Islet of Langerhans (tissue), 1 donor: ENCODE results near the gene BCKDK.

ENCODE experiments used
- FAIRE-seq: peaks from one replicate; lab custom pipeline; 2011; peaks lifted over from hg19 to GRCh38; lab: Jason Lieb, UNC

The BCKDK gene

GRCh38 chr16:31108035-31108793 lies at the start of gene BCKDK:
BCKDK (plus strand) TSS chr16:31108386; CDS start chr16:31109224, 838 bp downstream.
- no peak for FAIRE-seq

- FAIRE-seq: no peak
Observed at GRCh38 chr16:31061126-31061812, 46.9 kb upstream of the BCKDK start.

DNA sequence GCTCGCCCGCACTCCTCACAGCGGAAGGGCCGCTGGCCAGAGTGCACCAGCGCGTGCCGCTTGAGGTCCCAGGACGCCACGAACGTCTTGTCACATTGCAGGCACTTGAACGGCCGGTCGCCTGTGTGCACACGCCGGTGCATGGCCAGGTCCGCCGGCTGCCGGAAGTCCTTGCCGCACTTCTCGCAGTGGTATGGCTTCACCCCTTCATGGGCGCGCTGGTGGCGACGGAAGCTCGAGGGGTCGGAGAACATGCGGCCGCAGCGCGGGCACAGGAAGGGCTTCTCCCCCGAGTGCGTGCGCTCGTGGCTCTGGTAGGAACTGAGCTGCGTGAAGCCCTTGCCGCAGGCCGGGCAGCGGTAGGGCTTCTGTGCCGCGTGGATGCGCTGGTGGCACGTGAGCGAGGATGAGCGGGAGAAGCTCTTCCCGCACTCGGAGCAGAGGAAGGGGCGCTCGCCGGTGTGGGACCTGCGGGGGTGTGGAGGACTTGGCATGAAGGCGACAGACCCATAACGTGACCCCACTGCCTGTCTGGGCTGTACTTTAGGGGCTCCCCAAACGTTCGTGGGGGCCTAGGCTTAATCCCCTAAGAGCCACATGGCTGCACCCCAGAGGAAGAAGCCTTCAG lies 46.3 kb upstream of the BCKDK start:
- no peak for FAIRE-seq

GRCh38 chr16:31063495-31063842 lies 44.7 kb upstream of the BCKDK start:
- no peak for FAIRE-seq

DNA sequence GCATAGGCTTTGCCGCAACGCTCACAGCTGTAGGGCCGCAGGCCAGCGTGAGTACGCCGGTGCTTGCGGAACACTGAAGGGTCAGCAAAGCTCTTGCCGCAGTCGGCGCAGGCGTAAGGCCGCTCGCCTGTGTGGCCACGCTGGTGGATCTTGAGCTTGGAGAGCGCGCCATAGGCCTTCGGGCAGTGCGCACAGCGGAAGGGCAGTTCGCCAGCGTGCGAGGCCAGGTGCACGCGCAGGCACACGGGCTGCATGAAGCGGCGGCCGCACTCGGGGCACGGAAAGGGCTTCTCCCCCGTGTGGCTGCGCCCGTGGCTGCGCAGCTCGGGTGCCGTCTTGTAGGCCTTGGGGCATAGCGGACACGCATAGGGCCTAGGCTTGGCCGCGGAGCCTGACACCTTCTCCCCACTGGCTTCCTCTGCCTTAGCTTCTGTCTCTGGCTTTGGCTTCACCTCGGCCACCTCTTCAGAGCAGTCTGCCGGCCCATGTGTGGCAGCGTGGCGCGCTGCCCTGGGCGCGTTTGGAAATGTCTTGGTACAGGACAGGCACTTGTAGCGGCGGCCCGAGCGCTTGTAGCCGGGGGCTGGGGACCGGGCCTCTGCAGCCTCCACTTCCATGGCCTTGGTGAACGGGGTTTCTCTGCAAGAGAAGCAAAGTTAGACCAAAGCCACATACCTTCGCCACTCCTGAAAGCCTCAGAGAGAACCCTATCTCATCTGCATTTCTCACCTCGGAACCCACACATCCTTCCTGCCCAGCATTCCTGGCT lies 44.2 kb upstream of the BCKDK start:
- FAIRE-seq: no peak

GRCh38 chr16:31064882-31065461 lies 43.2 kb upstream of the BCKDK start:
- FAIRE-seq: no peak

DNA sequence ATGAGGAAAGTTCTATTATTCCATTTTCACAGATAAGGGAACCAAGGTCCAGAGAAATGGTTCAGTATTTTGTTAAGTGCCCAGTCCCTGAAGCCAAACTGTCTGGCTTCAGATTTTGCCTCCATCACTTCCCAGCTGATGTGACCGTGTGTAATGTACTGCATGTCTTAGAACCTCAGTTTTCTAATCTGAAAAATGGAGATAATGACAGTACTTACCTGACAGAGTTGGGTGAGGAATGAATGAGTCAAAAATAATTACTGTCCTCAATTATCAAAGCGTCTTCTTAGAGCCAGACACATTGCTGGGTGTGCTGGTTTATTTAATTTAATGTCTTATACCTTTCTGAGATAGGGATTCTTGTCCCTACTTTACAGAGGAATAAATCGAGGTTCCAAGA lies 40.8 kb upstream of the BCKDK start:
- FAIRE-seq: no peak

DNA sequence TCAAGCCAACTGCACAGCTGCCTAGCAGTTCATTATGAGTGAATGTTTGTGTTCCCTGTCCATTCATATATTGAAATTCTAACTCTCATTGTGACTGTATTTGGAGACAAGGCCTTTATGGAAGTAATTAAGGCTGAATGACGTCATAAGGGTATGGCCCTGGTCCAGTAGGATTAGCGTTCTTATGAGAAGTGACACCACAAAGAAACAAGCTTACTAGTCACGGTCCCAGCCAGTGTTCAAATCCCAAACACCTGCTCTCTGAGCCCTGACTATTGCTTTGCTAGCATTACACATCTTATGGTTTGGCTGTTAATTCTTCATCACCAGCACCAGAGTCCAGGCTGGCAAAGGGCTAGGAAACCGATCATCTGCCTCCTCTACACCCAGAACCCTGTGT lies 36.3 kb upstream of the BCKDK start:
- FAIRE-seq: no peak

DNA sequence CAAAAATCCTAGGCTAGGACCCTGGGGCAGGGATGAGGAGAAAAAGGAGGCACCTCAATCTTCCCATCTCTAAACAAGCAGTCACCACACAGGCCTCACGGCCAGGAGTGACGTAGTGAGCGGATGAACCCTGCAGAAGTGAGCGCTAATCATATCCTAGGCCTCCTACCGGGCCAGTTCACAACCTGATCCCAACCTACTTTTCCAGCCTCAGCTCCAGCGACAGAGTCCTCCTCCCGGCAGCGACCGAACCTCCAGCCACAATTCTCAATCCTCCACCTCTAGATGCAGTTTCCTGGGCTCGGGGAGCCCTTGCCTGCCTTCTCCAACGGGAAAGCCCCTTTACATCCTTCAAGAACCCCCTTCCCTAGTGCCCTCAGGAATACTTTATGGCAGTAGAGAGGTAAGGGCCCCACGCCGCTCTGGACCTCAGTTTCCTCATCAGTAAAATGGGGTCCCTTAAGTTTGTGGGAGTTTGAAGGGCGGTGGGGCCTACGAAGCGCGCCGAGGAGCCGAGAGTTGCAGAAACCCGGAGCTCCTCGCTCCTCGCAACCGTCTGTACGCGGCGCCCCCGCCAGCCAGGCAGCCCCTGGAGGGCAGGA lies 35.5 kb upstream of the BCKDK start:
- FAIRE-seq: no peak

DNA sequence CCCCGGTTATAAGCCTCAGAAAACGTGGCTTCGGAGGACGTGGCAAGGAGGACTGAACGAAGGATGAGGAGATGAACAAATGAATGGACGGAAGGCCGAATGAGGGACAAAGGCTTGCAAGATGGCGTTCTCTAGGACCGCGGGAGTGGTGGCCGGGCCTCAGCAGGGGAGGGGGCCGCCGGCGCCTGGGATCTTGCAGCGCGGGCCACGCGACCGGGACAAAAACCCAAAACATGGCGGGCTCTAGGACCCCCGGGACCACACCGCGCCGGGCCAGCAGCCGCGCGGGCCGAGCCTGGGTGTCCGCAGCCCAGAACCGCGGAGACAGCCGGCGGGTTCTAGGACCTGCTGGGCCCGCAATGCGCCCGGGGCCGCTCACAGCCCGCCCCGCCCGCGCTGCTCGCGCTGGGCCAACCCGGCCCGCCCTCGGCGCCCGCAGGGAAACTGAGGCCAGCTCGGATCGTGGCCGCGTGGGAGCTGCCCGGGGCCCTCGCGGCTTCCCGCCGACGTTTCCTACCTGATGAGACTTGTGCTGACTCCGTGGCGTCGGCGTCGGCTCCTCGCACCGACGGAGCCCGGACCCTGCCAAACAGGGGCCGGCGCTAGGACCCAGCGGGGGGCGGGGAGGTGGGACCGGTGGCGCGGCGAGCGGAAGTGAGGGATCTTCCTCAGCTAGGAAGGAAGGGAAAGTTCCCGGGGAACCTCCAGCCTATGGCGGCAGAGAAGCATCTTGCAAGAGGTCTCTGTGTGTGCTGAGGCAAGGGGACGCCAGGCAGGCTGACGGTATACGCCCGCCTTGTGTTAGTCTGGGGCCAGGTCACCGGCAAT lies 34.8 kb upstream of the BCKDK start:
- no peak for FAIRE-seq

- FAIRE-seq: peak; percentile 56
Observed at GRCh38 chr16:31073970-31074813, 34.0 kb upstream of the BCKDK start, which contains the start of the genes ZNF646 and ZNF668. ZNF646 (plus strand) TSS chr16:31074422; CDS start chr16:31076325, 1,903 bp downstream. ZNF668 (minus strand) TSS chr16:31074240; CDS start chr16:31064459, 9,781 bp downstream.

DNA sequence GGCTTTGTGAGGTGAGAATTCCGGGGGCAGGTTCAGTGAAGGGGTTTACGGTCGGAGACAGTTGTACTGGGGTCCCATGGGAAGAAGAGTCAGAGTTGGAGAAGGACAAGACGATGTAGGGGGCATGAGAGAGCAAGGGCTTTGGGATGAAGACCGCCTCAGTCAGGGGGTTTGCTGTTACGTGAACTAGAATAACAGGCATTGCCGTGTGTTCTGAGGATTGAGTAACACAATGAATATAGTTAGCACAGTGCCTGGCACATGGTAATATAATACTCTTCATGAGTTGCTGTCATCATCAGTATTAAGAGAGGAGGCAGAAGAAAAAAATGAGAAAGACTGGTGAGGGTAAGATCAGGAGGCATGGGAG lies 33.4 kb upstream of the BCKDK start:
- no peak for FAIRE-seq

- FAIRE-seq: no peak
Observed at GRCh38 chr16:31076319-31076718, 31.9 kb upstream of the BCKDK start.

- no peak for FAIRE-seq
Observed at GRCh38 chr16:31077024-31077423, 31.2 kb upstream of the BCKDK start.

- FAIRE-seq: no peak
Observed at GRCh38 chr16:31077592-31078396, 30.4 kb upstream of the BCKDK start.

GRCh38 chr16:31078597-31079341 lies 29.4 kb upstream of the BCKDK start:
- no peak for FAIRE-seq

DNA sequence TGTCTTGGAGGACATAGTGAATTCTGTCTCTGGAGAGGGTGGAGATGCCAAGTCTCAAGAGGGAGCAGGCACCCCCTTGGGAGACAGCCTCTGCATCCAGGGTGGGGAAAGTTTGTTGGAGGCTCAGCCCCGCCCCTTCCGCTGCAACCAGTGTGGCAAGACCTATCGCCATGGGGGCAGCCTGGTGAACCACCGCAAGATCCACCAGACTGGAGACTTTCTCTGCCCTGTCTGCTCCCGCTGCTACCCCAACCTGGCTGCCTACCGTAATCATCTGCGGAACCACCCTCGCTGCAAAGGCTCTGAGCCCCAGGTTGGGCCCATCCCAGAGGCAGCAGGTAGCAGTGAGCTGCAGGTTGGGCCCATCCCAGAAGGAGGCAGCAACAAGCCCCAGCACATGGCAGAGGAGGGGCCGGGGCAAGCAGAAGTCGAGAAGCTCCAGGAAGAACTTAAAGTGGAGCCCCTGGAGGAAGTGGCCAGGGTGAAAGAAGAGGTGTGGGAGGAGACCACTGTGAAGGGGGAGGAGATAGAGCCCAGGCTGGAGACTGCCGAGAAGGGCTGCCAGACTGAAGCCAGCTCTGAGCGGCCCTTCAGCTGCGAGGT lies 28.7 kb upstream of the BCKDK start:
- FAIRE-seq: no peak
